Neural cell (in vitro differentiated cells): ENCODE results near the gene CD14.

Source experiments
- EZH2 ChIP-seq: fragments of 200-600, 300-800 bp; shearing (Covaris generic), sonication (generic); IDR thresholded peaks from 2 replicates; pipeline ENCODE4 v1.6.1; 2014; ENCODE audit warnings: antibody characterized with exemption, low read length, borderline replicate concordance, mild to moderate bottlenecking; ENCODE audit not compliant: insufficient read depth, poor library complexity, severe bottlenecking
- TAF1 ChIP-seq: IDR thresholded peaks from 2 replicates; pipeline ENCODE4 v1.6.1; 2012; ENCODE audit warnings: low read depth
- TF ChIP-seq, protein P1 (sequence below): fragments of 450-650 bp; IDR thresholded peaks from 2 replicates; pipeline ENCODE4 v1.5.1; 2014; ENCODE audit warnings: antibody characterized with exemption, mild to moderate bottlenecking, moderate library complexity; ENCODE audit not compliant: poor library complexity, severe bottlenecking

DNA sequence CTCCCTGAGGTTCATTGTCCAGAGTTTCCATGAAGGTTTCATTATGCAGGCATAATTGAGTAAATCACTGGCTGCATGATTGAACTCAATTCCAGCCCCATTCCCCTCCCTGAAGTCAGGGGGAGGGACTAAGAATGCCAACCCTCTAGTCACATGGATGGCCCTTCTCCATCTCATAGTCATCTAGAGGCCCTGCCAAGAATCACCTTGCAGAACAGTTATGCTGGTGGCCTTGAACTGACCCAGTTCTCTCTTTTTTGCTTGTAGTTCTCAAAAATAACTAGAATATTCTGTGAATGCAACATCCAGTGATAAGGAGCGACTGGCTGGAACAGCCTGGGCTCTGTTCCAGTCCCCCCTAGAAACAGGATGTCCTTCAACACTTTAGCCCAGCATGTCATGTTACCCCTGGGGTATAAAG, 36.6 kb downstream of the CD14 start:
- TF ChIP-seq, protein P1, sequence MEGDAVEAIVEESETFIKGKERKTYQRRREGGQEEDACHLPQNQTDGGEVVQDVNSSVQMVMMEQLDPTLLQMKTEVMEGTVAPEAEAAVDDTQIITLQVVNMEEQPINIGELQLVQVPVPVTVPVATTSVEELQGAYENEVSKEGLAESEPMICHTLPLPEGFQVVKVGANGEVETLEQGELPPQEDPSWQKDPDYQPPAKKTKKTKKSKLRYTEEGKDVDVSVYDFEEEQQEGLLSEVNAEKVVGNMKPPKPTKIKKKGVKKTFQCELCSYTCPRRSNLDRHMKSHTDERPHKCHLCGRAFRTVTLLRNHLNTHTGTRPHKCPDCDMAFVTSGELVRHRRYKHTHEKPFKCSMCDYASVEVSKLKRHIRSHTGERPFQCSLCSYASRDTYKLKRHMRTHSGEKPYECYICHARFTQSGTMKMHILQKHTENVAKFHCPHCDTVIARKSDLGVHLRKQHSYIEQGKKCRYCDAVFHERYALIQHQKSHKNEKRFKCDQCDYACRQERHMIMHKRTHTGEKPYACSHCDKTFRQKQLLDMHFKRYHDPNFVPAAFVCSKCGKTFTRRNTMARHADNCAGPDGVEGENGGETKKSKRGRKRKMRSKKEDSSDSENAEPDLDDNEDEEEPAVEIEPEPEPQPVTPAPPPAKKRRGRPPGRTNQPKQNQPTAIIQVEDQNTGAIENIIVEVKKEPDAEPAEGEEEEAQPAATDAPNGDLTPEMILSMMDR, result no peak
- TF ChIP-seq EZH2 (no peak), TAF1 (no peak)
